Loucy (cell line): ENCODE measurements around the gene ILF3.

Source experiments
- CTCF ChIP-seq: fragments of 200-600 bp; sonication (generic); conservative IDR thresholded peaks from 2 replicates; pipeline ENCODE4 v1.5.1; 2014; ENCODE audit warnings: mild to moderate bottlenecking, antibody characterized with exemption, low read length
- EZH2phosphoT487 ChIP-seq: fragments of 200-600 bp; IDR thresholded peaks from 2 replicates; pipeline ENCODE4 v1.6.1; 2018; ENCODE audit warnings: antibody characterized with exemption, mild to moderate bottlenecking, moderate library complexity, borderline replicate concordance

DNA sequence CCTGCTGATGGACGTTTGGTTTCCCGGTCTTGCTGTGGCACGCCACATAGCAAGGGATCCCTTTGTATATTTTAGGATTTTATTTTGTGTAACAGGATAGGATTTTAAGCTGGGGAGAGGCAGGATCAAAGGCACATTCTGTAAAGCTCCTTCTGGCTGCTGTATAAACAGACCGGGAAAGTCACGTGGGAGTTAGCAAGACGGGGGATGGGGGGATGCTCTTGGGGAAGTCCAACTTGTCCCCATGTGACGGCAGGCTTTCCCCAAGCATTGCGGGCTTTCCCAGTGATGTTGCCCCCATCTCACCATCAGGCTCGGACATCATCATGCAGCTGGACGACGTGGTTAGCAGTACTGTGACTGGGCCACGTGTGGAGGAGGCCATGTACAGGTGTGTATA, 52.8 kb downstream of the ILF3 start:
- no peak for TF ChIP-seq CTCF
- TF ChIP-seq EZH2phosphoT487, result no peak
